Stomach smooth muscle (tissue), 2 donors: ENCODE data around the gene MYO5B.

ENCODE experiments used
- H3K27ac ChIP-seq: one replicate; pipeline ENCODE4 v1.7.0; 2013; ENCODE audit warnings: mild to moderate bottlenecking, low read length, inconsistent platforms
- H3K27me3 ChIP-seq, 2 donors: one replicate each; pipeline ENCODE4 v1.7.0; 2013; ENCODE audit warnings: low read length in 2 of 2; ENCODE audit not compliant: insufficient read depth in 2 of 2, control insufficient read depth in 1 of 2
- H3K36me3 ChIP-seq, 2 donors: one replicate each; pipeline ENCODE4 v1.7.0; 2013; ENCODE audit warnings: low read length in 2 of 2; ENCODE audit not compliant: control insufficient read depth in 2 of 2, insufficient read depth in 2 of 2
- H3K4me1 ChIP-seq: one replicate; pipeline ENCODE4 v1.7.0; 2013; ENCODE audit warnings: low read length; ENCODE audit not compliant: control insufficient read depth, insufficient read depth
- H3K4me3 ChIP-seq, 2 donors: one replicate each; pipeline ENCODE4 v1.7.0; 2013; ENCODE audit warnings: low read length in 2 of 2
- H3K9ac ChIP-seq, 2 donors: one replicate each; pipeline ENCODE4 v1.7.0; 2013; ENCODE audit warnings: low read length in 2 of 2, mild to moderate bottlenecking in 1 of 2
- H3K9me3 ChIP-seq, 2 donors: one replicate each; pipeline ENCODE4 v1.7.0; 2013; ENCODE audit warnings: low read length in 2 of 2; ENCODE audit not compliant: control insufficient read depth in 2 of 2
- donor health status: healthy.
- donor health status: Pancreatic carcinoma.

MYO5B gene

DNA sequence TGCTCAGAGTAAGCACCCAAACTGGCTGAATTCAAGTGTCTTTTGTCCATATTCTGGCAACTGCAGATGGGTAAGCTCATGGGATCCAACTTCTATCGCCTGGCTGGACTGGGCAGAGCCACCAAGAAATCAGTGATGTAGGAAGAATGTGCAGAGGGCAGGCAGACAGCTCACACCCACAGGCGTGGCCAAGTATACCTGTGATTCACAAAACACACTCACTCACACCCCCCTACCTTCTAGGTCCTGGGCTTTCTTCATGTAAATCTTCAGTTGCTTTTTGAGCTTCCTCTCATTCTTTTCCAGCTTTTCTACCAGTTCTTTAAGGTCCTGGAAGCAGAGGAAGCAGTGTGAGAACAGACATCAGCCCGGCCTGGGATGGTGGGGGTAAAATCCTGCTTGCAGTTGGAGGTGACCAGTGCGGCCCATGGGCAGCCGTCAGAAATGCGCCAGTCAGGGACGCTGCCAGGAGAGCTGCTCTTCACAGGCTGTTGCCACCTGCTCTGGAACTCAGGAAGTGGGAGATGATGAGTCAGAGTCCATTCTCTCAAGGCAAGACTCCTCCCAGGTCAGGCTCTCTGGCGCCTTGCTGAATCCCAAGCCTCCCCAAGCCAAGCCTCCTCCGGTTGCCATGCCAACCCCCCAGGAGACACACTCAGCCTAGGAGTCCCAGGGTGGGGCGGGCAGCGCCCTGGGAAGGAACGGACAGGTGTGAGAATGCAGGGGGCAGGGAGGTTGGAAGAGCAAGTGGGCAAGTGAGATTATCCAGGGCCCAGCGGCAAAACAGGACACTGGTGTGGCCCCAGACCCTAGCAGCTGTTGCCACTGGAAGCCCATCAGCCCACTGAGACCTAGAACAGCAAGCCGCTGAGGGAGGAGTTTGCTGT is 345.4 kb downstream of the MYO5B start:
- Histone ChIP-seq H3K9me3 (no peaks in the 10 kb centered on the region), H3K9ac (no peak overlapping the region), H3K27me3 (peaks cover 30 to 32% of the 10 kb centered on the region in 2 donors), H3K36me3 (no peaks in the 10 kb centered on the region), H3K4me1 (peaks cover 10% of the 10 kb centered on the region), H3K27ac (no peak overlapping the region), H3K4me3 (no peak overlapping the region)

DNA sequence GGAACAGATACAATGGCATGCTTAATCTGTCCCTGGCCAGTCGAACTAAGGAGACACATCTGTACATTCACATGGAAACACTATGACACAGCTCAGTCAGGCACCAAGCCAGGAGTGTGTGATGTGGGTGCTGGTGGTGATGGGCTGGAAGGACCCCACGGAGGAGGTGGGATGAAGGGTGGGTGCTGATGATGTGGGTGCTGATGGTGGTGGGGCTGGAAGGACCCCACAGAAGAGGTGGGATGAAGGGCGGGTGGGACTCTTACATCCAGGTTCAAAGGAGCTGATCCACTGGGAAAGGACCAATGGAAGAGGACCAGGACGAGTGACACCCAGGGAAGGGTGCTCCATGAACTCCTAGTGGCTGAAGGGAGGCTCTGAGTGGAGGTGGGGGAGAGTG is 346.8 kb downstream of the MYO5B start:
- peaks cover 10% of the 10 kb centered on the region for H3K4me1 ChIP-seq
- no peak overlapping the region for H3K4me3 ChIP-seq
- H3K9ac ChIP-seq = no peak overlapping the region
- no peaks in the 10 kb centered on the region for H3K36me3 ChIP-seq
- H3K27ac ChIP-seq = no peak overlapping the region
- H3K27me3 ChIP-seq = peaks cover 30 to 32% of the 10 kb centered on the region in 2 donors
- no peaks in the 10 kb centered on the region for H3K9me3 ChIP-seq

DNA sequence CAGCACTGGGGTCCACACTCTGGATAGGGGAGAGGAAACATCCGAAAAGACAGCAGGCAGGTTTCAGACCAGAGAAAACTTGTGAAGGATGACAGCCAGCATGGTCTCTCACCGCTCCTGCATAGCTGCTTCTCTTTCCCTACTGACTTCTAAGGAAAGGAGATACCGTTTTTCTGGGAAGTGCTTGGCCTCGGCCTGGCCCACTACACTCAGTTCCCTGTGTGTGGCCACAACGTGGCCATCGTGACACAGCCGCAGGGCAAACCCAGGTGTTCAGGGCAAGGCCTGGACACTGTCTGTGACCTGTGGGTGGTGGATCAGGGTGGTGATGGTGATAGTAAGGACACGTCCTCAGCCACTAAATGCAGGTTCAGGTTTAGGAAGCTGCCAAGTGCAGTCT is 347.4 kb downstream of the MYO5B start:
- no peak overlapping the region for H3K4me3 ChIP-seq
- no peak overlapping the region for H3K9ac ChIP-seq
- H3K9me3 ChIP-seq = no peaks in the 10 kb centered on the region
- peaks cover 10% of the 10 kb centered on the region for H3K4me1 ChIP-seq
- H3K36me3 ChIP-seq = no peaks in the 10 kb centered on the region
- no peak overlapping the region for H3K27ac ChIP-seq
- peaks cover 30 to 32% of the 10 kb centered on the region in 2 donors for H3K27me3 ChIP-seq

DNA sequence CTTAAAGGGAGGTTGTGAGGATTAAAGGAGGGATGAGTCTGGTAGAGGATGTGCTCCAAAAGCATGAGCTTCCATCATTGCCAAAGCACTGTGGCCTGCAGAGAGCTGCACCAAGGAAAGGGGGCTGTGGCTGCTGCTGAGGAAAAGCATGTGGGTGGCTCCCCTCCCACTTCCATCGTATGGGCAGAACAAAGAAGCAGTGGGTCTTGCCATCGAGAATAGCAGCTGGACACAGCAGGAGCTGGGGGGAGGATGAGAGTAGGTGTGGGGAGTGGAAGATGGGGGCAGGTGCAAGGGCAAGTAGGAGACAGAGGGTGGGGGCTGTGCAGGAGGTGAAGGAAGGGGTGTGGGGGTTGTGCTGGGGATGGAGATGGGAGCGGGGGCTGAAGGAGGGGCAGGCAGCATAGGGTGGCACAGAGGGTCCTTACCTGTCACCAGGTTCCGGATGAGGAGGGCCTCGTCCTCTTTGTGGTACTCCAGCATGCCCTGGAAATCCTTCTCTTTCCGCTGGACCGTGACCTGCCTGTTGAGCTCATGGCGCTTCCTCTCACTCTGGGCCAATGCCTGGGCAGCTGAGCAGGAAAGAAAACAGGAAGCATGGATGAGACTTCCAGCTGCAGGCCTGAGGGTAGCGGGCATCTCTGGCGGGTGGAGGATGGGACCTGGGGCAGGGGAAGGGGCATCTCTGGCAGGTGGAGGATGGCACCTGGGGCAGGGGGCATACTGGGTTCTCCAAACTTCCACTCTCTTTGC is 348.1 kb downstream of the MYO5B start:
- Histone ChIP-seq H3K9me3 (no peaks in the 10 kb centered on the region), H3K9ac (no peak overlapping the region), H3K27ac (no peak overlapping the region), H3K36me3 (no peaks in the 10 kb centered on the region), H3K27me3 (peaks cover 30 to 32% of the 10 kb centered on the region in 2 donors), H3K4me3 (no peak overlapping the region), H3K4me1 (peaks cover 10% of the 10 kb centered on the region)

DNA sequence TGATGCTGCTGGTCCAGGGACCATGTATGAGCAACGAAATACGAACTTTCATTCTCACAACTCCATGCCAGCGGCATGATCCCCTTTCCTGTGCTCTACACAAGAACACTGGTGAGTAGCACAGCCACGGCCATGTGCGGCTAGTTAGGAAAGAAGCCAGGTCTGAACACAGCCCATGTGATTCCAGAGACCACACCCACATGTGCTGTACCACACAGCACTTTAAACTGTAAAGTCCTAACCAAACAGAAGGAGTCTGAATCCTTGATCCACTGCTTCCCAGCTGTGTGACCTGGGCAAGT is 348.6 kb downstream of the MYO5B start:
- H3K4me3 ChIP-seq = no peak overlapping the region
- no peaks in the 10 kb centered on the region for H3K9me3 ChIP-seq
- no peaks in the 10 kb centered on the region for H3K36me3 ChIP-seq
- H3K27me3 ChIP-seq = peaks cover 30 to 32% of the 10 kb centered on the region in 2 donors
- peaks cover 10% of the 10 kb centered on the region for H3K4me1 ChIP-seq
- no peak overlapping the region for H3K27ac ChIP-seq
- no peak overlapping the region for H3K9ac ChIP-seq

DNA sequence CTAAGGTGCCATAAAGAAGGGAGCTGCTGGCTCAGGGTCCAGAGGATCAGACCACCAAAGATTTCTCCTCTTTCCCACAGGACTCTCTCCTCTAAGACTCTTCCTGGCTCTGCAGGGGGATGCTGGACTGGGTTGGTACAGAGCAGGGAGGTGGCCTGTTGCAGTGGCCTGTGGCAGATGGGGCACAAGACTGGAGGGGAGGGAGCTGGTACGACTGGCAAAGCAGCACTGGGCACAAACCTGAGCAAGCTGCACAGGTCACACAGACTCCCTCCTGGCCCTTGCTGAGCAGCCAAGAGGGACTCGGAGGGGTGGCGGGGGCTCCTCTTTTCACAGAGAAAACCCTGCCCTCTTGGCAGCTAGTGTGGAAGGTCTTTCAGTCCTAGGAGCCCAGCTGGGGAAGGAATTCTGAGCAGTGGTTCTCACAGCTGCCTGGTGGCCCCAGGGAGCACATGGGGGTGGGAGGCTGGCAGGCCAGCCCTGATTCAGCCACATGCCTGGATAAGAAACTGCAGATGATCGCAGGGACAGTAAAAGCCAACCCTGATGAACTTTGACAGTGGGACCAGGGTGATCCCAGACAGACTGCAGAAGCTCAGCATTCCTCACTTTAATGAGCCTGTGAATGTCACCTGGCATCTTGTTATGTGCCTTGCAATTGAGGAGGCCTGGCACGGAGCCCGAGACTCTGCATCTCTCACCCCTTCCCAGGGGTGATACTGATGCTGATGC is 349.2 kb downstream of the MYO5B start:
- Histone ChIP-seq H3K4me3 (no peak overlapping the region), H3K4me1 (peaks cover 10% of the 10 kb centered on the region), H3K9ac (no peak overlapping the region), H3K27ac (no peak overlapping the region), H3K9me3 (no peaks in the 10 kb centered on the region), H3K27me3 (peaks cover 30 to 32% of the 10 kb centered on the region in 2 donors), H3K36me3 (no peaks in the 10 kb centered on the region)

DNA sequence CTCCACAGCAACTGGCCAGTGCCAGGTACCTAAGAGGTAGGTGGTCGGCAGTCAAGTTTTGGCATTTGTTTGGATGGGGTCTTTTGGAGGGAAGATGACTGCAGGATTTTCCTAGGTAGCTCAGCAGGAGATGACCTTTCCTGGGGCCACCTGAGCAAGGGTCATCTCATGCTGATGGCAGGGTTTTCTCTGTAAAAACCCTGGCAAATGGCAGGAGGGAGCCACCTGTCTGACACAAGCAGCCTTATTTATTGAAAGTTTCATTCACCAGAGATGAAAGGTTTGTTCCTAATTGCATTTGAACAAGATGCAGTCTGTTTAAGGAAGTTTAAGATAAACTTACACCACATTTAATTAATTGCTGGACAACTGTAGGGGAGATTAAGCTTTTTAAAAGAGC is 350.0 kb downstream of the MYO5B start:
- H3K9ac ChIP-seq = no peak overlapping the region
- H3K9me3 ChIP-seq = no peaks in the 10 kb centered on the region
- no peak overlapping the region for H3K27ac ChIP-seq
- H3K4me1 ChIP-seq = peaks cover 10% of the 10 kb centered on the region
- H3K4me3 ChIP-seq = no peak overlapping the region
- H3K36me3 ChIP-seq = no peaks in the 10 kb centered on the region
- H3K27me3 ChIP-seq = peaks cover 26 to 28% of the 10 kb centered on the region in 2 donors

DNA sequence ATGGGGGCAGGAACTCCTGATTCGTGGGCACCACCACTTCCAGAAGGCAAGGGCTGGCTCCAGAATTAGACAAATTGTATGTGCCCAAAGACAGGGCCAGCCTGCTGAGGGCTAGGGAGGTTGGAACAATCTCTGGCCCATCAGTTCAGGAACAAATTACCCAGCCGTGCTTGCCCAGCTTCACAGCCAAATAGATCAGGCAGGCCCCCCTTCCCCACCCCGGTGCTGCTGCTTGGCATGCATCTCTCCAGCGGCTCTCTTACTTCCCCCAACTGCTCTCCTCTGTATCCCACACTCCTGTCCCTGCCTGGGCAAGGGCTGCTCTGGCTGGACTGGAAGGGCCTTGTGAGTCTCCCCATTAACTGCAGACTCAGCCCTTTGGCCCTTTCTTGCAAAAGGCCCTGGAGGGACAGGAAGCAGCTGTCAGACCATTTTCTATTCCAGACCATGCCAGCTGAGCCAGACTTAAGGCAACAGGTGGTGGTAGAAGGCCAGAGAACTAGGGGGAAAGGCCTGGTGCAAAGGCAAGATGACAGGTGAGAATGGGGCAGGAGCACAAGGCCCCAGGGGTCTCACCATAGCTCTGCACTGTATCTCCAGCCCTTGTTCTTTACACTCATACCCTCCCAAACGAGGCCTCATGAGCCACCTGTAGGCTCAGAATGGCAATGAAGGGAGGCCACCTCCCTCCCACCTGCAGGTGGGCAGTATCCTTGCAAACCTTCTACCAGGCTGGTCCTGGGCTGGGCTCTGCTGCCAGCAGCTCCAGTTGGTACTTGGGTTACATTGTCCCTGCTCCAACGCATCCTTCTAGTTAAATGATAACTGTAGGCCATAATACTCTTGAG is 350.9 kb downstream of the MYO5B start:
- H3K27ac ChIP-seq = no peak overlapping the region
- no peak overlapping the region for H3K4me3 ChIP-seq
- peaks cover 23 to 28% of the 10 kb centered on the region in 2 donors for H3K27me3 ChIP-seq
- peaks cover 10% of the 10 kb centered on the region for H3K4me1 ChIP-seq
- H3K9me3 ChIP-seq = no peaks in the 10 kb centered on the region
- peaks cover 0 to 3% of the 10 kb centered on the region in 2 donors for H3K36me3 ChIP-seq
- no peak overlapping the region for H3K9ac ChIP-seq

DNA sequence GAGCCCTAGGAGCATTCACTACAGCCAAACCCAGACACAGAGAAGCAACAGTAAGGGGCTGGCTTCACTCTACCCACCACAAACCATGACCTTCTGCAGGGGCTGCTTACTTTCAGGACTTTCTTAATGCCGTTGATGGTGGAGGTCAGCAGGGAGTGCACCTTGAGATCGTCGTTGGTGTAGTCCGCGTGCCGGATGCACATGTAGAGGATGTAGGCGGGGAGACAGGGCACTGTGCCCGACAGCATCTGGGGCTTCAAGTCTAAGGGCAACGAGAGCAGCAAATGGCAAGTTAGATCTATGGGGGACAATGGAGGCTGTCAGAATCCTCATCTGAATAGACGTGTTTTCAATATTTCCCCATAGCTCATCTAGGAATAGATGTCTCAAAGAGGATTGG is 351.8 kb downstream of the MYO5B start:
- H3K4me3 ChIP-seq = no peak overlapping the region
- H3K36me3 ChIP-seq = peaks cover 0 to 3% of the 10 kb centered on the region in 2 donors
- H3K27ac ChIP-seq = no peak overlapping the region
- H3K9ac ChIP-seq = no peak overlapping the region
- peaks cover 19 to 22% of the 10 kb centered on the region in 2 donors for H3K27me3 ChIP-seq
- peaks cover 10% of the 10 kb centered on the region for H3K4me1 ChIP-seq
- H3K9me3 ChIP-seq = no peaks in the 10 kb centered on the region

DNA sequence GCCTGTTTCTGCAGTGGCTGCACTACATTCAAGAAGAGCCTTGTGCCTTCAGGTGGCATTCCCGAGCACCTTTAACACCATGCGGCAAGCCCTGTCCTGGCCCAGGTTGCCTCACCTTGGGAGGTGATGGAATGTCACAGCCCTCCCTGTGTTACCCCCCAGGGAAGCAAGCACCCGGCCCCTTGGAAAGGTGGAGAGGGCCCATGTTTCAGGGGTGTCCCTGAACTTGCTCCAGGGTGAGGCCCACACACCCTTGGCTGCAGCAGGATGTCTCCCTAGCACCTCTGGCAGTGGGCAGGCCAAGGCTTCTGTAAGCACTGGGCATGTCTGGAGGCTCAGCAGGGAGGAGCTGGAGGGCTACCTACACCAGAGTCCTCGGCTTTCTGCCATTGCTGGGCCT is 352.3 kb downstream of the MYO5B start:
- Histone ChIP-seq H3K4me3 (no peak overlapping the region), H3K27ac (no peak overlapping the region), H3K9ac (no peak overlapping the region), H3K27me3 (peaks cover 14 to 17% of the 10 kb centered on the region in 2 donors), H3K36me3 (peaks cover 0 to 3% of the 10 kb centered on the region in 2 donors), H3K9me3 (no peaks in the 10 kb centered on the region), H3K4me1 (peaks cover 10% of the 10 kb centered on the region)
